HG02970 (cell line): Measurements from ENCODE around the gene MRNIP.

Experiments
- ATAC-seq: cut with Tn5 transposase; IDR thresholded peaks from one replicate; pipeline ENCODE4 v1.9.1; 2021; ENCODE audit warnings: mild to moderate bottlenecking, moderate library complexity, moderate number of reproducible peaks; ENCODE audit not compliant: unreplicated experiment, low FRiP score

The MRNIP gene, protein sequence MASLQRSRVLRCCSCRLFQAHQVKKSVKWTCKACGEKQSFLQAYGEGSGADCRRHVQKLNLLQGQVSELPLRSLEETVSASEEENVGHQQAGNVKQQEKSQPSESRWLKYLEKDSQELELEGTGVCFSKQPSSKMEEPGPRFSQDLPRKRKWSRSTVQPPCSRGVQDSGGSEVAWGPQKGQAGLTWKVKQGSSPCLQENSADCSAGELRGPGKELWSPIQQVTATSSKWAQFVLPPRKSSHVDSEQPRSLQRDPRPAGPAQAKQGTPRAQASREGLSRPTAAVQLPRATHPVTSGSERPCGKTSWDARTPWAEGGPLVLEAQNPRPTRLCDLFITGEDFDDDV

DNA sequence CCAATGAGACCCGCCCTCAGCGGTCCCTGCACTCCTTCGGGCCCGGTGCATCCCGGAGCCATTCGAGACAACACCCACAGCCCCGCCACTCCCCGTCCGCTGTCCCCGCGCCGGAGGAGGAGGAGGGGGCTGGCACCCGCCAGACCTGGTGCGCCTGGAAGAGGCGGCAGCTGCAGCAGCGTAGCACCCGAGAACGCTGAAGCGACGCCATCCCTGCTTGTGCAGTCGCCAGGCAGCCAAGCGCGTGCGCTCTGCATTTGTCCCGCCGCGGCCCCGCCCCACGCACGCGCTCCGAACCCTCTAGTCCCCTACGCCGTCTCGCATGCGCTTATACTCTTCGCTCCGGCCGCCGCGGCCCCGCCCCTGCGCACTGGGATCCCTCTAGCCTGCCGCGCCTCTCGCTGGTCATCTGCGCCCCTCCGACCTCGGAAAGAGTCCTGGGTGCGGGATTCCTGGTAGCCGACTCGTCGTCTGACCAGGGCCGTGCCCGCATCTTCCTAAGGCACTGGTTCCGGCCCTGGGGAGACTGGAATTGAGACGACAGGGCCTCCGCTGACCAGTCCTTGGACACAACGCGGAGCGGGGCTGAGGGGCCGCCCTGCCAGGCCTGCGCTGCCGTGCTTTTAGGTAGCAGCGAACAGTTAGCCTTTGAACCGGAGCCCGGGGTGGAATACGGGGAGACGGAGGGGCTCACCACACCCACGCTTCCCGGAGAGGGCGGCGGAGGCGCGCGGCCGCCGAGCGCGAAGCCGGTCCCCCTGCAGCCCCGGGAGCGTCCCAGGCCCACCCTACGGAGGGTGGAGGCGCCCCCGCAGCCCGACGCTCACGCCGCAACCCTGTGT lies at the start of gene MRNIP:
TSS of gene MRNIP (minus strand) at position 232 of the 842 bp plus-strand sequence. CDS start at position 211, 21 bp downstream.
- peak; percentile 94 for ATAC-seq

DNA sequence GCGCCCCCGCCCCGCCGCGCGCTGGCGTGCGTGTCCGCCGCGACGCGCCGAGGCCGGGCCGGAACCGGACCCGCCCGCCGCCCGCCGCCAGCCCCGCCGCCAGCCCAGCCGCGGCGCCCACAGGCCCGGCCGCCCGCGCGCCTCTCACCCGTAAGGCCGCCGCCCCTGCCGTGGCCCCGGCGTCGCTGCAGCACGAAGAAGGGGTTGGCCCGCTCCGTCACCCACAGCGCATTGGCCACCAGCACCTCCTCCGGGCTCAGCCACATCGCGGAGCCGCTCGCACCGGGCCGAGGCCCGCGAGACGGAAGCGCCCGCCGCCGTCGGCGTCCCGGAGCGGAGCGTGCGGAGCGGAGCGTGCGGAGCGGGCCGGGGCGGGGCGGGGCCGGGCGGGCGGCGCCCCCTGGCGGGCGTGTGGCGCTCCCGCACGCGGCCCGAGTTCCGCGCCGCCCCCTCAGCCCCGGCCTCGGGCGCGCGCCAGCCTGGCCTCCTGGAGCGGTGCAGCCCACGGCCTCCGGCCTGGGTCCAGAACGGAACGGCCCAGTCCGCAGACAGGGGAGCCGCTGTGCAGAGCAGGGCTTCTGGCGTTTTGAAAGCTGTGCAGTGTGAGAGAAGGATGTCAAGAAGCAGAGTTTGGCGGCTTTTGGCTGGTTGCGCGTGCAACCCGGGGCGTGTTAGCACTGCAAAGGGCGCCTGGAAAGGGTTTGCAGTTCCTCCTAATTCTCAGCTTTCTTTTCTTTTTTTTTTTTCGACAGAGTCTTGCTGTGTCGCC lies 49.1 kb upstream of the MRNIP start, which contains the start of gene TBC1D9B:
TSS of gene TBC1D9B (minus strand) at position 342 of the 769 bp plus-strand sequence. CDS start at position 266, 76 bp downstream.
- ATAC-seq: peak; percentile 85

DNA sequence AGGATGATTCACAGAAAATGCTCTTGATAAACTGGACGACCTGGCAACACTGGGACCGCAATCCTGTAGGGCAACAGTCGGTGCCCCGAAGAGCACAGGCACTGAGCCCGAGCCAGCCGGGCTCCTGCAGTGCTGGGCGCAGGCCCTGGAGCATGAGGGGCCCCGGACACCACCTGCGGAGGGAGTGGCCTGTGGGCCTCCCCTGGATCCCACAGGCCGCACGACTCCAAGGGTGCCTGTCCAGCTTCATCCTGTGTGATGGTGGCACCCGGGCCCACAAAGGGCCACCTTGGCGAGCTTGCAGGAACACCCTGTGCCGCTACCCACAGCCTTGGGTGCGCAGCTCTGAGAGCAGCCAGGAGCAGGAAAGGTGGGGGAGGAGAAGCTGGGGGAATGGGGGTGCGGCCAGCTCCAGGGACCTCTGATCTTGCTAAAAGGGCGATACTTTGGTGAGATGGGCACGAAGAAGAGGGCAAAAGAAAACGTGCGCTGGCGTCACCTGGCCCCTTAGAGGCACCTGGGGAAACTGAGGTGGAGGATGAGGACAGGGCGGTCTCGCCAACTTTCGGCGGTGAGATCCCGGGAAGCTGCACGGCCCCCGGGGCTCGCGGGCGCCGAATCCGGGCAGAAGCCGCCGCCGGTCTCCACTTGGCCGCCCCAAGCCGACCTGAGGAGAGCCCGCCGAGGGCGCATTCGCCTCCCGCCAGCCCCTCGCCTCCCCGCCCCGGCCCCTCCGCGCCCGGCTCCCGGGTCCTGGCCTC lies 48.4 kb upstream of the MRNIP start:
- no peak for ATAC-seq

DNA sequence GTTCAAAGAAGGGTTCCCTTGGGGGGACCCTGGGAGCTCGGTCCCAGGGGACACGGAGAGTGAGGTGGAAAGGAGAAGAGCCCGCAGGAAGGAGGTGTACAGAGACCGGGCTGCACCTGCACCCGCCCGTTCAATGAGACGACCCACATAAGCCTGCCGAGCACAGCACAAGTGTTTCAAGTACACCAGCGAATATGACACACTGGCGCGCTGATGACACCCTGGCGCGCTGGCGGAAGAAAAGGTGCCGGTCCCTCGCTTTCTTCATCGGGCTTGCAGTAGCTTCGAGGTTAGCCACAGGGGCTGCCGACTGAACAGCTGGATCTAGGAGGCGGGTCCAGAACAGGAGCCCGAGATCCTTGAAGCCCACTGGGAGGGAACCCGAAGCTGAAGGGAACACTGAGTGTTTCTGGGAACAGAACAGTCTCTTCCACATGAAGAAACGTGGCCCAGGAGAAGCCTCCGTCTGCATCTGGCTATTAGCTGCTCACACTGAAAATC lies 47.7 kb upstream of the MRNIP start:
- ATAC-seq: no peak

DNA sequence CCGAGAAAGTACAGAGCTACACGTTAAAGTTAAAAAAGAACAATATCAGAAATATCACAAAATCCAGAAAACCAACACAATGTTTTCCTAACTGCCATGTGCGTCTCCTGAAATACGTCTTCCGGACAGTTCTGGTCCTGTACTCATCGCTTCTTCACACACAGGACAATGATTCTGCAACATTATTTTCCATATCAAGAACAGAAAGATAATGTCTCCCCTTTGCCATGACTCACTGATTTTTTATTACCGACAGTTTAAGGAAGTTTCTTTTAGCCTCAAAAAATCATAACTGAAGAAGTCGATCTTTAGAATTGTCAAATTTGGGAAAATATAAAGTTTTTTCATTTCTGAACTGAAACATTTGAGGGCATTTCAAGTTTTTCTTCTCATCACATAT lies 46.5 kb upstream of the MRNIP start:
- ATAC-seq: no peak

DNA sequence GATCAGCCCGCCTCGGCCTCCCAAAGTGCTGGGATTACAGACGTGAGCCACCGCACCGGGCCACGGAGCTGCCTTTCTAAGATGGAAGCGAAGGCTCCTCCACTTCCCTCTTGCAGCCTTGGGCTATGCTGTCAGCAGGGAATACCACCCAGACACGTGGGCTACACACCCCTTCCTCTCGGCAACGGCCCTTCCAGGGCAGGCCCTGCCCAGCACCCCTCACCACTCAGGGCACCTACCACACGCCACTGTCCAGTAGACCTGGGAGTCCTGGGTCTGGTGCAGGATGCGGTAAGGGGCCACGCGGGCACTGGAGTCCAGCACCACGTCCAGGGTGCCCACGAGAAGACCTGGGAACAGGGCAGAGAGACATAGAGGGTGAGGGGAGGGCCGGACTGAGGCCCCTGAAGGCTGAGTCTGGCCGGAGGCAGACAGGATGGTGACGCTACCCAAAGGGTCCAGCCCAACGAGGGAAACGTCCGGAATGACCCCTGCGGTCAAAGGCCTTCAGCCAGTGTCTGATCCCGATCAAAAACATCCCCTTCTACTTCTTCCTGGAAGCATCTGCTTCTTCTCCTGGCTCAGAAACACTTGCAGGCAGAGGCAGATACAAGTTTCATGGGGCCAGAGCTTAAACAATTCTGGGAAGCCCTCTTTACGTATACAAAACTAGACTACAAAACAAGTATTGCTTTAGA lies 46.0 kb upstream of the MRNIP start:
- no peak for ATAC-seq

DNA sequence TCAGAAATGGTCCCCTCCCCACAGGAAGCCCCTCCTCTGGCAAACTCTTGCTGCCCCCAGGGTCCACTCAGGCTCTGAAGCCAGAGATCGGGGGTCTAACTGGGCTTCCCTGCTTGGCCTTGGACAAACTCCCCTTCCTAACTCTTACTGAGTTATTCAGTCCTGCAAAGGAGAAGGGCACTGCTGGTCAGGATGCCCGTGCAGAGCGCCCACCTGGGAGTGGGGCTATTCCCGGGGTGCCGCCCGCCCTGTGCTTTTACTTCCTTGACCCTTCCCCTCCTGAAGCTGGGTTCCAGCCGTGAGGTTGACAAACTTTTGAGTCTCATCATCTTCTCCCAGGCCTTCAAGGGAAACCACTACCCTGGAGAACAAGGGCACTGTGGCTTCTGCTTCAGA lies 44.1 kb upstream of the MRNIP start:
- ATAC-seq: no peak

DNA sequence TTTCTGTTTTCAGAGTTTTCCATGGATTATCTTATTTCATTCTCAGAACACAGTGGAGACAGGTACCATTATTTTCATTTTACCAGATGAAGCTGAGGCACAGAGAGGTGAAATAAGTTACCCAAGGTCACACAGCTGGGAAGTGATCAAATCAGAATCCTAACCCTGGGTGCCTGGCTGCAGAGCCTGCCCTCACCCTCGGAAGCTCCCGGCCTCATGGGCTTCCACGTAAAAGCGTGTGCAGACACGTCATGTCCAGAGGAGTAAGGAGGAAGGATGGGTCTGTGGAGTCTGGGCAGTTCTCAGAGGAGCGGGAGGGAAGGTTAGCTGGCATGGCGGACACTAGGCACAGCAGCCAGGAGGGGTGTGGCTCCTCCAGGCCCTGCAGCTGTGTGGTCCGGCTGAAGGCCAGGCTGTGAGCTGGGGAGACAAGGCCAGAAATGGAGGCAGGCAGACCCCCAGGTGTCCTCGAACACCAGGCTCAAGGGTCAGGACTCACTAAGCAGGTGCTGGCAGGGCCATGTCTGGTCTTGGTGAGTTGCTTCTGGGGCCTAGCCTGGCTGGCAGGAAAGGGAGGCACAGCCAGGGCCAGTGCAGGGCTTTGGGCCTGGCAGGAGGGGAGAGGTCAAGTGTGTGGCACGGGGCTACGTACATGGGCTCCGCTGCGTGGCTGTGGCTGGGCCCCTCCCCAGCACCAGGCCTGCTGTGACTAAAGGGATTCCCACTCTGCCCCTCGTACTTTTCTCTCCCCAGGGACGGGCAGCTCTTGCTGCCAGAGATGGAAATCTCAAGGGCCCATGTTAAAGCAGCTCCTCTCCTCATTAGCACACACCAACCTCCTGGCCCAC lies 43.5 kb upstream of the MRNIP start:
- ATAC-seq: no peak

DNA sequence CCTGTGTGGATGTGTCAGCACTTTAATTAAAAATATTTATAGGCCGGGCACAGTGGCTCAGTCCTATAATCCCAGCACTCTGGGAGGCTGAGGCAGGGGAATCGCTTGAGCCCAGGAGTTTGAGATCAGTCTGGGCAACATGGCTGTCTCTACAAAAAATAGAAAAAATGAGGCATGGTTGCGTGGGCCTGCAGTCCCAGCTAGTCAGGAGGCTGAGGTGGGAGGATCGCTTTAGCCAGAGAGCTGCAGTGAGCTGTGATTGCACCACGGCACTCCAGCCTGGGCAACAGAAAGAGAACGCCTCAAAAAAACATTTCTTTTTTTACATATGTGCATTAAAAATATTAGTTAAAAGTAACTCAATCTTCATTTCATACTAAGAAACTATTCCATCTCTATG lies 42.8 kb upstream of the MRNIP start:
- ATAC-seq: no peak

DNA sequence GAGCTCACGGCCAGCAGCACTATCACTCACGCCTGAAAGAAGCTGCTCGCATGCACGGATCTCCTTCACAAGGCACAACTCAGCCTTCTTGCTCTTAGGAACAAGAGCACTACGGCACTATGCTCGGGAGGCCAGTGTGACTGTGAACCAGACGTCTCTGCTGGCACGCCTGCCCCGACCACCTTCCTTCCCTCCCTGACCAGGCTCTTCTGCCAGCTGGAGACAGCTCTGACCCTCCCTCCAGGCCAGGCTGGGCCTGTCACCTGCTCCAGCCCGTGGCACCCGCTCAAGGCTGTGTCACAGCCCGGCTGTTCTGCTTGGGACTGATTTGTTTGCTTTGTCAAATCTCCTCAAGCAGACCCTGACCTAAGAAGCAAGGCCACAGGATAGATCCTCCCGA lies 42.1 kb upstream of the MRNIP start:
- ATAC-seq: no peak

DNA sequence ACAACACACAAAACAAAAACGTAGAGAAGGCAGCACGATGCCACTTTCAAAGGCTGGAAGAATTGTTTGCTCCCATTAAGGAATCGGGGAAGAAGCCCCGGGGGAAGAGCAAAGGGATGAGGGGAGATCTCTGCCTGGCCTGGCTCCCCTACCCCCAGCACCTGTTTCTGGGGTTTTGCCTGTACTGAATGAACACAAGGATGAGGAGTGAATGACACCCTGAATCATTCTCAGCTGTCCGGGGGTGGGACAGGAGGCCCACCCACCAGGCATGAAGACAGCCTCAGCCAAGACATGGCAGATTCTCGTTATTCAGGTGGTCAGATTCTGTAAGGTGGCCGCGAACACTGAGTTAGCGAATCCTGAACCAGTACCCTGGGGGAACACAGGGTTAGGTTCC lies 41.6 kb upstream of the MRNIP start:
- no peak for ATAC-seq

DNA sequence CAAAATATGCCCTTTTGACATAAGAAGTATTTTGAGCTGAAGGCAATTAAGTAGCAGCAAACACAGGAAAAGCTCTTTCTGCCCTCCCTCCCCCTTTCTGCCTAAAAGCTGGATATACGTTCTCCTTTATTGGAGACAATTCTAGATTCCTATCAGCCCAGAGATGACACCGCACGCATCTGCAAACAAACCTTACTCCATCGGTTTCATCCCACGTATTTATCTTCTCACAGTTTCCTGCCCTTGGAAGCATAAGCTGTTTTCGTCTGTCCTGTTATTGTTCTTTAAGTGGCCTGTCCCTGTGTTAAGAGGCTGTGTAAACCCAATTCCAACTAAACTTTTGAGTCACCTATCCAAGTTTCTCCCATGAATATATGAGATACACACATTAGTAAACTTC lies 37.2 kb upstream of the MRNIP start:
- no peak for ATAC-seq

DNA sequence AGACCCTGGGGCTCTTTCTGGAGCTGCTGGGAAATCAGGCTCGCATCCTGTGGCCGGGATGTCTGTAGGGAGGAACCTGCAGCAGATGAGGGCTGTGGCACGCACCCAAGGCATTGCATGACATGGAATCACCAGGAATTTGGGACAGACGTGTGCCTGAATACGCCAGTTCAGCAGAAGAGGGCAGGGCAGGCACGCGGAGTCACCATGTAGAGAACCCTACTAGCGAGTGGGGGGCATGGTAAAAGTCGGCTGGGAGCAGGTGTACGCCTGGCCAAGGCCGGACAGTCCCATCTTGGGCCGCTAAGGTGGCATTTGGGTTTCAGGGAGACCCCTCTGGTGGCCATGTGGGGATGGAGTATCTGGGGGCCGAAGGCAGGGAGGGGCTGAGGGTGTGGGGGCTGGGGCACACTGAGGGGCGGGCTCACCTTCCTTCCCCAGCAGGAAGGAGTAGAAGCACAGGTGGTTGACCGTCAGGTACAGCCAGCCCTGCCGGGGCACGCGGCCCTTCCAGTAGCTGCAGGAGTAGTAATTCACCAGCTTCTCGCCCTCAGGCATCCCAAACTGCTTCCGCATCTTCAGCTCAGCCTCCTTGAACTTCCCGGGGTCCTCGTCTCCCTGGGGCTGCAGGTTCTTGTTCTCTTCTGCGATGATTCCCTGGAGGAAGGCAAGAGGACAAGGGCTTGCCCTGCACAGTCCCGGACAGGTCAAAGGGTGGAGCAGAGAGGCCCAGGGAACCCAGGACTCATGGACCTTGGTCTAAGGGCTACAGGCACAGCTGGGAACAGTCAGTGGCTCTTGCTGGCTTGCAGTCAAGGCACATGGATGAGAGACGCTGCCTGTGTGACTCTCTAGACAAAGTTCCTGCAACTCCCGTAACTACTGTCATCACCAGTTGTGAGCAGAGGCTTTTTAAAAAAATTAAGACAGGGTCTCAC lies 35.6 kb upstream of the MRNIP start:
- no peak for ATAC-seq

DNA sequence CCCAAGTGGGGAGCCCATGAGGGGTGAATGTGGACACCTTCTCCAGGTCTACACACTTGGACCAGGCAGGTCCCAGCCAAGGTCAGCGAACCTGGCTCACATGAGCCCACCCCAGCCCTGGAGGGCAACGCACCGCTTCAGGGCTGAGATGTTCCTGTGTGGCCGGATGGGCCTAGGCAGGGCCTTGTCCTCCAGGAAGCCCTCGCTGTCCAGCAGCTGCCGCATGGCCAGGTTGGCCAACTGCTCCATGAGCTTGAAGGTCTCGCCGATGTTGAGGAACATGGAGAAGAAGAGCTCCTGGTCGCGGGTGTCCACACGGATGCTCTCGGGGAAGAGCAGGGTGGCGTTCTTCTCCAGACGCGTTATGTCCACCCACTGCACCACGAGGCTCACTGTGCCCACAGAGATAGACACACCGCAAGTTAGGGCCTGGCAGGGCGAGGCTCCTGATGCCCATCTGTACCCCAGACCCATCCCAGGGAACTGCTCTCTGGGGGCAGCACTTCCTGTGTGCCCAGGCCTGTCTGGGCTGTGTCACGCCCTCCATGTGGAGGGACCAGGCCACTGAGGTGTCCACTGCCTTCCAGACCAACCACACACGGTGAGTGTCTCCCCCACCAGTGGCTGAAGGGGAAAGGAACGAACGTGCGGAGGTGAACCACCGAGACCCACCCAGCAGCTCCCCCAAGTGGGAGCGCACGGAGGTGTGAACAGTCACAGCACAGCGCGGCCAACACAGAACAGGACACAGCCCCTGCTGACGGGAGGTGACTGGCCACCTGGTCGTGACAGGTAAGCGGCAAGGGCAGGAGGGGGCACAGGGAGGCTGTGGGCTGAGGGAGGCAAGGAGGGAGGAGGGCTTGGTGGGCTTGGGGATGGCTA lies 34.7 kb upstream of the MRNIP start:
- ATAC-seq: no peak

DNA sequence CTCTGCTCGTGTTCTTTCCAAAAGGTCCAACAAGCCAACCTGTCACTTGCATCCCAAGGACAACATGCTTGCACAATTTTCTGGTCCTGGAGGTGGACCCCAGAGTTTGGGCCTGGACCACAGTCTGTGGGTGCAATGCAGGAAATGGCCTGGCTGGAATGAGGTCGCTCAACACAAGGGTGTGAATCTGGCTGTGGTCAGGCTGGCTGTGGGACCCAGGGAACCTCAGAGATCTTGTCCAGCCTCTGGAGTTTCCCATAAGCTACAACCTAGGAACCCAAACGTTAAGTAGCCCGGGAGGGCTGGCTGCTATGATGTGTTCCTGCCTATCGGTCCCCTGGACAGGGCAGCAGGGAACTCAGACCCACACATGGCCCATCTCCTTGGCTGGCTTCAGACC lies 33.6 kb upstream of the MRNIP start:
- ATAC-seq: no peak
